Activated T-helper 1 cell treated with Interleukin-2 at 50 U/mL for 16 hours (primary cell): ENCODE measurements around the gene NAP1L1.
"Not testable (repeated sequence)": the region's sequence is repeated elsewhere in the genome, so short reads cannot be mapped to it uniquely, and the experiment has no call there.

Experiments used
- DNase-seq: peaks from one replicate; pipeline ENCODE4 v3.0.0-alpha.2; 2020; ENCODE audit warnings: low read depth

NAP1L1 gene

DNA sequence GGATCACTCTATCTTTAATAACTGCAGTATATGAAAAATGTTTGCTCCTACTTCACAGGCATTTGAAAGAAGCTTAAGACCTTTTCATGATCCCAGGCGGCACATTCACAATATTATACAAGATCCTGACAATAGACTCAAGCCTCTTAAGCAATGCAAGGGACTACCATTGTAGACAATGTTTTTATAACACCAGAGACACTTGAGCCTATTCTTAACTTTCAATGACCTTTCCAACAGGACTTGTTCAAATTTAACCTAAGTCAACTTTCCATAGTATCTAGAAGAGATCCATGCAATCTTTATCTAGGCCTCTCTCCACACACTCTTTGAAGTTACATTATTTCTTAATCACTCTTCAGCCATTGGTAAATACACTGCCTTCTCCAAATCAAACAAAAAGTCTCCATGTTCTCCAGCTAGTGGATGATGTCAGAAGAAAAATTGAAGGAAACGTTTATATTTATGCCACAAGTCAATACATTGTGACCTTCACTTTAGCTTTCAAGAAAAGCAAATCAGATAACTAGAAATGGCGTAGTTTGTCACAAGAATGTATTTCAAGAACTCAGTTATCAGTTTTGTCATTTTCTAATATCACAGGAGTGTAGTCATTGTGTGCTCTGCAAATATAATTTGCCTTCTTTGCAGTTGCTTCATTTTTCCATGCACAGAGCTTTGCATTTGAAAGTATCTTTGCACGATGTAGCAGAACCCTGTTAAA lies 94.1 kb downstream of the NAP1L1 start:
- DNase-seq, result no peak

DNA sequence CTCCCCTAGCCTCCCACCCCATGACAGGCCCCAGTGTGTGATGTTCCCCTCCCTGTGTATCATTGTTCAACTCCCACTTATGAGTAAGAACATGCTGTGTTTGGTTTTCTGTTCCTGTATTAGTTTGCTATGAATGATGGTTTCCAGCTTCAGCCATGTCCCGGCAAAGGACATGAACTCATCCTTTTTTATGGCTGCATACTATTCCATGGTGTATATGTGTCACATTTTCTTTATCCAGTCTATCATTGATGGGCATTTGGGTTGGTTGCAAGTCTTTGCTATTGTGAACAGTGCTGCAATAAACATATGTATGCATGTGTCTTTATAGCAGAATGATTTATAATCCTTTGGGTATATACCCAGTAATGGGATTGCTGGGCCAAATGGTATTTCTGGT lies 96.8 kb downstream of the NAP1L1 start:
- DNase-seq, result not testable (repeated sequence)
